ENCODE data around the gene SMIM44. TPM values are rescaled to one million over a fixed set of nuclear protein-coding genes. Genes with fewer than 3 reads are reported as not detected.
"Not testable (repeated sequence)": the region's sequence is repeated elsewhere in the genome, so short reads cannot be mapped to it uniquely, and the experiment has no call there.

Gene SMIM44
- total RNA-seq, result not detected in 2 replicates
- long read RNA-seq, result 0 reads

DNA sequence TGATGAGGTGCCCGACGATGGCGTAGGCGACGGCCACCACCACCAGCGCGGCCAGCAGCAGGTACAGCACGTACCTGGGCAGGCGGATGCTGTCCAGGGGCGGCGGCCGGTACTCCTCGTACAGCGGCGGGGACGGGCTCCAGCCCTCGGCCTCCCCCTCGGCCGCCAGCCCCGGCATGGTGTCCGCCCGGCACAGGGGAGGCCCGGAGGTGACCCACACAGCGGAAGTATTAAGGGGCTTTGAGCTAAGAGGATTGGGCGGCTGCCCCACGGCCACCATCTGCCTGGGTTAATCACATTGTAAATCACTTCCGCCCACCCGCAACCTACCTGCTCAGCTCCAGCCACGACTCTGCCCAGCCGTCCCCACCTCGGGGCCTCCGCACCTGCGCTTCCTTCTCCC lies at the start of gene SMIM44:
Gene SMIM44, minus strand, starts transcription at position 216 of the 403 bp plus-strand sequence. Its CDS starts 38 bp downstream, at position 178.
- Mint-ChIP-seq H3K27me3 (peaks cover 6% of the 10 kb centered on the region), H3K9me3 (ENCODE audit: low read depth) (no peaks in the 10 kb centered on the region), H3K4me1 (ENCODE audit: low read depth) (peaks cover 4% of the 10 kb centered on the region), H3K4me3 (ENCODE audit: low read depth) (no peak within 1 kb of the TSS), H3K27ac (no peak within 1 kb of the TSS), H3K36me3 (ENCODE audit: insufficient read depth) (peaks cover 6% of the 10 kb centered on the region)
- TF ChIP-seq, protein P1, sequence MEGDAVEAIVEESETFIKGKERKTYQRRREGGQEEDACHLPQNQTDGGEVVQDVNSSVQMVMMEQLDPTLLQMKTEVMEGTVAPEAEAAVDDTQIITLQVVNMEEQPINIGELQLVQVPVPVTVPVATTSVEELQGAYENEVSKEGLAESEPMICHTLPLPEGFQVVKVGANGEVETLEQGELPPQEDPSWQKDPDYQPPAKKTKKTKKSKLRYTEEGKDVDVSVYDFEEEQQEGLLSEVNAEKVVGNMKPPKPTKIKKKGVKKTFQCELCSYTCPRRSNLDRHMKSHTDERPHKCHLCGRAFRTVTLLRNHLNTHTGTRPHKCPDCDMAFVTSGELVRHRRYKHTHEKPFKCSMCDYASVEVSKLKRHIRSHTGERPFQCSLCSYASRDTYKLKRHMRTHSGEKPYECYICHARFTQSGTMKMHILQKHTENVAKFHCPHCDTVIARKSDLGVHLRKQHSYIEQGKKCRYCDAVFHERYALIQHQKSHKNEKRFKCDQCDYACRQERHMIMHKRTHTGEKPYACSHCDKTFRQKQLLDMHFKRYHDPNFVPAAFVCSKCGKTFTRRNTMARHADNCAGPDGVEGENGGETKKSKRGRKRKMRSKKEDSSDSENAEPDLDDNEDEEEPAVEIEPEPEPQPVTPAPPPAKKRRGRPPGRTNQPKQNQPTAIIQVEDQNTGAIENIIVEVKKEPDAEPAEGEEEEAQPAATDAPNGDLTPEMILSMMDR (IDR thresholded peaks at IDR 0.05; ENCODE audit: unreplicated experiment), result no peak
- no peak for DNase-seq (ENCODE audit: low spot score, unreplicated experiment)

DNA sequence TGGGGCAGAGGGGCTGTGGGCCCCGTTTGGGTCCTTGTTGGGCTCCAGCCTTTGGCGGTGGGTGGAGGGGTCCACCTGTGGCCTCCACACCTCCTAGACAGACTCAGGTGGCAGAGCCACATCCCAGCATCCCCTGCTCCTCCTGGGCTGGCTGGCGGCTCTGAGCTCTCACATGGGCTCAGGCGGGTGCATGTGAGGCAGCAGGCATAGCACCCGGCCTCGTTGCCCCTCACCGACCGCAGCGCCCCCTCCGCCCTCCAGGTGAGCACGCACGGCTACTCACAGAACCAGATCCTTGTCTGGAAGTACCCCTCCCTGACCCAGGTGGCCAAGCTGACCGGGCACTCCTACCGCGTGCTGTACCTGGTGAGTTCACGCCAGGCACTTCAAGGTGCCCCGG lies 49.8 kb upstream of the SMIM44 start:
- TF ChIP-seq, protein P1 (IDR thresholded peaks at IDR 0.05; ENCODE audit: unreplicated experiment), result no peak
- Mint-ChIP-seq H3K9me3 (ENCODE audit: low read depth) (no peaks in the 10 kb centered on the region), H3K27me3 (no peaks in the 10 kb centered on the region), H3K4me3 (ENCODE audit: low read depth) (no peak overlapping the region), H3K4me1 (ENCODE audit: low read depth) (no peaks in the 10 kb centered on the region), H3K27ac (no peak overlapping the region), H3K36me3 (ENCODE audit: insufficient read depth) (peaks cover 10% of the 10 kb centered on the region)
- DNase-seq (ENCODE audit: low spot score, unreplicated experiment), result no peak

DNA sequence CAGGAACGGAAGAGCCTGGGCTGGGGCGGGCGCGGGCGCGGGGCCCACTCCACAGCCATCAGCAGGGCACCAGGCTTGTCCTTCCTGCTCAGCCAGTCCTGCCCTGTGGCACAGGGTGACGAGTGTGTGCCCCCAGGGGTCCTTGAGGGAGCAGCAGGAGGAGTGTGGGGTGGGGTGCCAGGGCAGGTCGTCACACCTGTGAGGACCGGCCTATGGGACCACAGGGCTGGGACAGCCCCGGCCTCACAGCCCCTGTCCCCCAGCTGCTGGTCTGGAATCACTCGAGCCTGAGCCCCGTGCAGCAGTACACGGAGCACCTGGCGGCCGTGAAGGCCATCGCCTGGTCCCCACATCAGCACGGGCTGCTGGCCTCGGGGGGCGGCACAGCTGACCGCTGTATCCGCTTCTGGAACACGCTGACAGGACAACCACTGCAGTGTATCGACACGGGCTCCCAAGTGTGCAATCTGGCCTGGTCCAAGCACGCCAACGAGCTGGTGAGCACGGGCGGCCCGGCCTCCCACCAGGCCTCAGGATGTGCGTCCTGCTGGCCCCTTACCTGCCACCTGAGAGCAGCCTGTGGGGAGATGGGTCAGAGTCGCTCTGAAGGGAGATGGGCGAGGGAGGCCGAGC lies 49.0 kb upstream of the SMIM44 start:
- H3K4me3 Mint-ChIP-seq (ENCODE audit: low read depth), result no peak overlapping the region
- TF ChIP-seq, protein P1 (IDR thresholded peaks at IDR 0.05; ENCODE audit: unreplicated experiment), result no peak
- peaks cover 10% of the 10 kb centered on the region for H3K36me3 Mint-ChIP-seq (ENCODE audit: insufficient read depth)
- H3K27me3 Mint-ChIP-seq, result no peaks in the 10 kb centered on the region
- no peaks in the 10 kb centered on the region for H3K4me1 Mint-ChIP-seq (ENCODE audit: low read depth)
- H3K27ac Mint-ChIP-seq, result no peak overlapping the region
- DNase-seq (ENCODE audit: low spot score, unreplicated experiment), result no peak
- no peaks in the 10 kb centered on the region for H3K9me3 Mint-ChIP-seq (ENCODE audit: low read depth)

DNA sequence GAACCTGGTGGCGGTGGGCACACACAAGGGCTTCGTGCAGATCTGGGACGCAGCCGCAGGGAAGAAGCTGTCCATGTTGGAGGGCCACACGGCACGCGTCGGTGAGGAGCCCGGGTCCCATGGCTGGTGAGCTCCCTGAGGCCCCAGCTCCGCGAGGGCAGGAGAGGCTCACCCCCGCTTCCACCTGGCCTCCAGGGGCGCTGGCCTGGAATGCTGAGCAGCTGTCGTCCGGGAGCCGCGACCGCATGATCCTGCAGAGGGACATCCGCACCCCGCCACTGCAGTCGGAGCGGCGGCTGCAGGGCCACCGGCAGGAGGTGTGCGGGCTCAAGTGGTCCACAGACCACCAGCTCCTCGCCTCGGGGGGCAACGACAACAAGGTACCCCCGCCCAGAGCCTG lies 48.5 kb upstream of the SMIM44 start:
- Mint-ChIP-seq H3K9me3 (ENCODE audit: low read depth) (no peaks in the 10 kb centered on the region), H3K27me3 (no peaks in the 10 kb centered on the region)
- TF ChIP-seq, protein P1 (IDR thresholded peaks at IDR 0.05; ENCODE audit: unreplicated experiment), result no peak

GRCh38 chr19:3530389-3530788 lies 47.1 kb upstream of the SMIM44 start:
- TF ChIP-seq, protein P1 (IDR thresholded peaks at IDR 0.05; ENCODE audit: unreplicated experiment), result no peak
- Mint-ChIP-seq H3K4me3 (ENCODE audit: low read depth) (no peak overlapping the region), H3K27ac (no peak overlapping the region), H3K9me3 (ENCODE audit: low read depth) (no peaks in the 10 kb centered on the region), H3K27me3 (no peaks in the 10 kb centered on the region), H3K4me1 (ENCODE audit: low read depth) (no peaks in the 10 kb centered on the region), H3K36me3 (ENCODE audit: insufficient read depth) (peaks cover 12% of the 10 kb centered on the region)
- DNase-seq (ENCODE audit: low spot score, unreplicated experiment), result no peak

More for the DNA sequence above, 48.5 kb upstream of the SMIM44 start:
- Mint-ChIP-seq H3K4me1 (ENCODE audit: low read depth) (no peaks in the 10 kb centered on the region), H3K27ac (no peak overlapping the region), H3K4me3 (ENCODE audit: low read depth) (no peak overlapping the region), H3K36me3 (ENCODE audit: insufficient read depth) (peaks cover 12% of the 10 kb centered on the region)
- DNase-seq (ENCODE audit: low spot score, unreplicated experiment), result no peak

GRCh38 chr19:3529299-3529698 lies 46.1 kb upstream of the SMIM44 start:
- H3K27ac Mint-ChIP-seq; H3K36me3 Mint-ChIP-seq (ENCODE audit: insufficient read depth); H3K4me3 Mint-ChIP-seq (ENCODE audit: low read depth); H3K27me3 Mint-ChIP-seq; DNase-seq (ENCODE audit: low spot score, unreplicated experiment); H3K4me1 Mint-ChIP-seq (ENCODE audit: low read depth); H3K9me3 Mint-ChIP-seq (ENCODE audit: low read depth): not testable (repeated sequence)

Data from progenitor cell of endocrine pancreas (in vitro differentiated cells).